Measurements from ENCODE around the gene TOP1.

The TOP1 gene

GRCh38 chr20:41159547-41159946 is 130.9 kb downstream of the TOP1 start (continued):
- TF ChIP-seq ZBTB26 (tag by site-specific recombination; optimal IDR thresholded peaks at IDR 0.05) (no peak), MYNN (tag by site-specific recombination; IDR thresholded peaks at IDR 0.05; ENCODE audit: borderline replicate concordance) (no peak), ZNF211 (tag by site-specific recombination; IDR thresholded peaks at IDR 0.05; ENCODE audit: low read depth) (no peak), KLF16 (tag by site-specific recombination; IDR thresholded peaks at IDR 0.05) (no peak), ZNF404 (tag by site-specific recombination; IDR thresholded peaks at IDR 0.05) (no peak)

GRCh38 chr20:41160686-41161085 is 132.1 kb downstream of the TOP1 start:
- Histone ChIP-seq H3K4me3 (ENCODE audit: low read depth, low read length) (no peak overlapping the region), H3K9me3 (ENCODE audit: control insufficient read depth, insufficient read depth, low read depth, low read length) (no peaks in the 10 kb centered on the region), H3K27ac (ENCODE audit: extremely low read depth, low read depth, low read length) (no peak overlapping the region), H3K4me1 (ENCODE audit: control insufficient read depth, insufficient read depth, low read length) (no peaks in the 10 kb centered on the region), H3K36me3 (ENCODE audit: control insufficient read depth in 2 of 2, insufficient read depth in 1 of 2, low read length in 2 of 2) (peaks cover 4 to 78% of the 10 kb centered on the region in 2 experiments; a peak in 2 of 3 replicates)
- ChIA-PET POLR2A (no interaction called here), CTCF (interaction anchor here (0.6 to 1.5 kb wide), 2 partner anchors 12 to 26 kb away, joined by 3 to 5 read pairs; no protein-coding TSS in a partner anchor)
- TF ChIP-seq PRDM4 (tag by site-specific recombination; IDR thresholded peaks at IDR 0.05) (no peak), ZNF600 (tag by site-specific recombination; IDR thresholded peaks at IDR 0.05) (no peak), ZNF155 (tag by site-specific recombination; IDR thresholded peaks at IDR 0.05) (no peak), ZNF677 (tag by site-specific recombination; IDR thresholded peaks at IDR 0.05) (no peak), FEZF1 (tag by site-specific recombination; IDR thresholded peaks at IDR 0.05) (no peak), ZNF239 (tag by site-specific recombination; IDR thresholded peaks at IDR 0.05) (no peak), ZNF585B (tag by site-specific recombination; IDR thresholded peaks at IDR 0.05) (no peak), ZNF488 (tag by site-specific recombination; IDR thresholded peaks at IDR 0.05) (no peak), ZNF391 (tag by site-specific recombination; IDR thresholded peaks at IDR 0.05; ENCODE audit: borderline replicate concordance, low read depth) (no peak), ZNF138 (tag by site-specific recombination; IDR thresholded peaks at IDR 0.05; ENCODE audit: borderline replicate concordance) (no peak), ZNF423 (tag by site-specific recombination; IDR thresholded peaks at IDR 0.05) (no peak), ZNF341 (tag by site-specific recombination; IDR thresholded peaks at IDR 0.05; ENCODE audit: low read depth) (no peak), ZNF518A (tag by site-specific recombination; conservative IDR thresholded peaks at IDR 0.05; ENCODE audit: low read depth) (no peak), GLI2 (tag by site-specific recombination; IDR thresholded peaks at IDR 0.05; ENCODE audit: borderline replicate concordance, low read depth) (no peak), ZNF571 (tag by site-specific recombination; IDR thresholded peaks at IDR 0.05) (no peak), ZNF132 (tag by site-specific recombination; IDR thresholded peaks at IDR 0.05; ENCODE audit: borderline replicate concordance) (no peak), ZNF157 (tag by site-specific recombination; IDR thresholded peaks at IDR 0.05) (no peak), ZNF473 (tag by site-specific recombination; IDR thresholded peaks at IDR 0.05) (no peak), ZNF701 (tag by site-specific recombination; IDR thresholded peaks at IDR 0.05) (no peak)
- TF ChIP-seq, protein P1, sequence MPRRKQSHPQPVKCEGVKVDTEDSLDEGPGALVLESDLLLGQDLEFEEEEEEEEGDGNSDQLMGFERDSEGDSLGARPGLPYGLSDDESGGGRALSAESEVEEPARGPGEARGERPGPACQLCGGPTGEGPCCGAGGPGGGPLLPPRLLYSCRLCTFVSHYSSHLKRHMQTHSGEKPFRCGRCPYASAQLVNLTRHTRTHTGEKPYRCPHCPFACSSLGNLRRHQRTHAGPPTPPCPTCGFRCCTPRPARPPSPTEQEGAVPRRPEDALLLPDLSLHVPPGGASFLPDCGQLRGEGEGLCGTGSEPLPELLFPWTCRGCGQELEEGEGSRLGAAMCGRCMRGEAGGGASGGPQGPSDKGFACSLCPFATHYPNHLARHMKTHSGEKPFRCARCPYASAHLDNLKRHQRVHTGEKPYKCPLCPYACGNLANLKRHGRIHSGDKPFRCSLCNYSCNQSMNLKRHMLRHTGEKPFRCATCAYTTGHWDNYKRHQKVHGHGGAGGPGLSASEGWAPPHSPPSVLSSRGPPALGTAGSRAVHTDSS (tag by site-specific recombination; IDR thresholded peaks at IDR 0.05): no peak

Measured in HEK293 (cell line).